ENCODE measurements around the gene ZNF326. TPM values are rescaled to one million over a fixed set of nuclear protein-coding genes. Genes with fewer than 3 reads are reported as not detected.
"Not testable (repeated sequence)": the region's sequence is repeated elsewhere in the genome, so short reads cannot be mapped to it uniquely, and the experiment has no call there.

Gene ZNF326
- total RNA-seq, 1 experiment from 2014 or later: 26.2 TPM

- ChIA-PET CTCF (no interaction called here), POLR2A (ENCODE audit: unreplicated experiment) (no interaction called here)
- intact Hi-C loops (cut with micrococcal nuclease; ENCODE audit: unreplicated experiment): loop anchor here (10.0 kb wide), 1 partner anchor 1118 kb away; no protein-coding TSS in a partner anchor
Measured at GRCh38 chr1:90046635-90047034, 51.7 kb downstream of the ZNF326 start.

GRCh38 chr1:90048043-90048442 is 53.1 kb downstream of the ZNF326 start:
- H3K27ac ChIP-seq: no peak overlapping the region
- no peaks in the 10 kb centered on the region for H3F3A ChIP-seq (ENCODE audit: insufficient read depth, low read depth)
- H3K4me2 ChIP-seq: no peak overlapping the region
- ChIA-PET POLR2A (ENCODE audit: unreplicated experiment) (no interaction called here), CTCF (no interaction called here)
- TF ChIP-seq, protein P1, sequence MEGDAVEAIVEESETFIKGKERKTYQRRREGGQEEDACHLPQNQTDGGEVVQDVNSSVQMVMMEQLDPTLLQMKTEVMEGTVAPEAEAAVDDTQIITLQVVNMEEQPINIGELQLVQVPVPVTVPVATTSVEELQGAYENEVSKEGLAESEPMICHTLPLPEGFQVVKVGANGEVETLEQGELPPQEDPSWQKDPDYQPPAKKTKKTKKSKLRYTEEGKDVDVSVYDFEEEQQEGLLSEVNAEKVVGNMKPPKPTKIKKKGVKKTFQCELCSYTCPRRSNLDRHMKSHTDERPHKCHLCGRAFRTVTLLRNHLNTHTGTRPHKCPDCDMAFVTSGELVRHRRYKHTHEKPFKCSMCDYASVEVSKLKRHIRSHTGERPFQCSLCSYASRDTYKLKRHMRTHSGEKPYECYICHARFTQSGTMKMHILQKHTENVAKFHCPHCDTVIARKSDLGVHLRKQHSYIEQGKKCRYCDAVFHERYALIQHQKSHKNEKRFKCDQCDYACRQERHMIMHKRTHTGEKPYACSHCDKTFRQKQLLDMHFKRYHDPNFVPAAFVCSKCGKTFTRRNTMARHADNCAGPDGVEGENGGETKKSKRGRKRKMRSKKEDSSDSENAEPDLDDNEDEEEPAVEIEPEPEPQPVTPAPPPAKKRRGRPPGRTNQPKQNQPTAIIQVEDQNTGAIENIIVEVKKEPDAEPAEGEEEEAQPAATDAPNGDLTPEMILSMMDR (conservative IDR thresholded peaks at IDR 0.05): no peak
- no peak for TF ChIP-seq EZH2 (IDR thresholded peaks at IDR 0.05; ENCODE audit: low read depth)
- H4K20me1 ChIP-seq (ENCODE audit: insufficient read depth): no peaks in the 10 kb centered on the region
- H3K27me3 ChIP-seq (ENCODE audit: insufficient read depth, low read depth): no peaks in the 10 kb centered on the region
- no peaks in the 10 kb centered on the region for H3K9me3 ChIP-seq (ENCODE audit: insufficient read depth, low read depth)
- no peak overlapping the region for H2AFZ ChIP-seq
- no peaks in the 10 kb centered on the region for H3K36me3 ChIP-seq (ENCODE audit: low read depth)
- no peak for DNase-seq
- H3K4me1 ChIP-seq (replicated peaks; ENCODE audit: insufficient read depth): no peaks in the 10 kb centered on the region
- intact Hi-C loops (cut with micrococcal nuclease; ENCODE audit: unreplicated experiment): loop anchor here (10.0 kb wide), 1 partner anchor 1117 kb away; no protein-coding TSS in a partner anchor
- H3K9me2 ChIP-seq (ENCODE audit: insufficient read depth): no peaks in the 10 kb centered on the region
- no peaks in the 10 kb centered on the region for H3K79me2 ChIP-seq (ENCODE audit: low read depth)
- no peak overlapping the region for H3K4me3 ChIP-seq
- BruUV-seq (replicated peaks): no TSS peak

More at GRCh38 chr1:90046635-90047034, 51.7 kb downstream of the ZNF326 start:
- no peaks in the 10 kb centered on the region for H3K4me1 ChIP-seq (replicated peaks; ENCODE audit: insufficient read depth)
- H3F3A ChIP-seq (ENCODE audit: insufficient read depth, low read depth): no peaks in the 10 kb centered on the region
- no peaks in the 10 kb centered on the region for H4K20me1 ChIP-seq (ENCODE audit: insufficient read depth)
- no peaks in the 10 kb centered on the region for H3K9me2 ChIP-seq (ENCODE audit: insufficient read depth)
- H3K4me2 ChIP-seq: no peak overlapping the region
- no peaks in the 10 kb centered on the region for H3K79me2 ChIP-seq (ENCODE audit: low read depth)
- no peaks in the 10 kb centered on the region for H3K27me3 ChIP-seq (ENCODE audit: insufficient read depth, low read depth)
- no peak overlapping the region for H3K4me3 ChIP-seq
- no TSS peak for BruUV-seq (replicated peaks)
- no peak overlapping the region for H3K27ac ChIP-seq
- H3K9me3 ChIP-seq (ENCODE audit: insufficient read depth, low read depth): no peaks in the 10 kb centered on the region
- H2AFZ ChIP-seq: no peak overlapping the region
- H3K36me3 ChIP-seq (ENCODE audit: low read depth): no peaks in the 10 kb centered on the region
- TF ChIP-seq, protein P1 (conservative IDR thresholded peaks at IDR 0.05): no peak
- TF ChIP-seq EZH2 (IDR thresholded peaks at IDR 0.05; ENCODE audit: low read depth): no peak
- no peak for DNase-seq

DNA sequence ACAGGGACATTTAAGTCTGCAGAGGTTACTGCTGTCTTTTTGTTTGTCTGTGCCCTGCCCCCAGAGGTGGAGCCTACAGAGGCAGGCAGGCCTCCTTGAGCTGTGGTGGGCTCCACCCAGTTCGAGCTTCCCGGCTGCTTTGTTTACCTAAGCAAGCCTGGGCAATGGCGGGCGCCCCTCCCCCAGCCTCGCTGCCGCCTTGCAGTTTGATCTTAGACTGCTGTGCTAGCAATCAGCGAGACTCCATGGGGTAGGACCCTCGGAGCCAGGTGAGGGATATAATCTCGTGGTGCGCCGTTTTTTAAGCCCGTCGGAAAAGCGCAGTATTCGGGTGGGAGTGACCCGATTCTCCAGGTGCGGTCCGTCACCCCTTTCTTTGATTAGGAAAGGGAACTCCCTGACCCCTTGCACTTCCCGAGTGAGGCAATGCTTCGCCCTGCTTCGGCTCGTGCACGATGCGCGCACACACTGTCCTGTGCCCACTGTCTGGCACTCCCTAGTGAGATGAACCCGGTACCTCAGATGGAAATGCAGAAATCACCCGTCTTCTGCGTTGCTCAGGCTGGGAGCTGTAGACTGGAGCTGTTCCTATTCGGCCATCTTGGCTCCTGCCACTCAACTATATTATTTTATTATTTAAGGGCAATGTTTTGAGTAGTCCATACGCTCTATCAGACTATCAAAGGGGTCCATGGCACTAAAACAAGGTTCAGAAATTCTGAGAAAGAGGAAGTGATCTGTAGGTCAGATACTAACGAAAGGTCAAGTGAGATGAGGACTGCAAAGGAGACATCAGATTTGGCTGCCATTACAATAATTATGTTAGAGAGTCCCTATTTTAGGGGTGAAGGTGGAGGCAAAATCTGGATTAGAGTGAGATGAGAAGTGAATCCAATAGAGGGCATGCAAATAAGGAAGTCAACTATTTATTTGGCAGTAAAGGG is 68.1 kb downstream of the ZNF326 start:
- peak overlapping the region; percentile 35 for H3K4me2 ChIP-seq
- H3K27me3 ChIP-seq (ENCODE audit: insufficient read depth, low read depth); H3K36me3 ChIP-seq (ENCODE audit: low read depth); H3K27ac ChIP-seq; H3K9me2 ChIP-seq (ENCODE audit: insufficient read depth); BruUV-seq (replicated peaks); H4K20me1 ChIP-seq (ENCODE audit: insufficient read depth); intact Hi-C loops (cut with micrococcal nuclease; ENCODE audit: unreplicated experiment); H3F3A ChIP-seq (ENCODE audit: insufficient read depth, low read depth); POLR2A ChIA-PET (ENCODE audit: unreplicated experiment); H3K4me1 ChIP-seq (replicated peaks; ENCODE audit: insufficient read depth); CTCF ChIA-PET; H3K9me3 ChIP-seq (ENCODE audit: insufficient read depth, low read depth); DNase-seq; H3K79me2 ChIP-seq (ENCODE audit: low read depth): not testable (repeated sequence)
- H3K4me3 ChIP-seq: peak overlapping the region; percentile 49; the same call in 1 of the 2 replicates
- H2AFZ ChIP-seq: peak overlapping the region; percentile 72

GRCh38 chr1:90064109-90064508 is 69.2 kb downstream of the ZNF326 start:
- H3K79me2 ChIP-seq (ENCODE audit: low read depth); intact Hi-C loops (cut with micrococcal nuclease; ENCODE audit: unreplicated experiment); H3K9me3 ChIP-seq (ENCODE audit: insufficient read depth, low read depth); H3K4me1 ChIP-seq (replicated peaks; ENCODE audit: insufficient read depth); H3K9me2 ChIP-seq (ENCODE audit: insufficient read depth); H3K4me3 ChIP-seq; H3K27me3 ChIP-seq (ENCODE audit: insufficient read depth, low read depth); CTCF ChIA-PET; H2AFZ ChIP-seq; H3K4me2 ChIP-seq; BruUV-seq (replicated peaks); DNase-seq; H3K27ac ChIP-seq; H3K36me3 ChIP-seq (ENCODE audit: low read depth); H4K20me1 ChIP-seq (ENCODE audit: insufficient read depth); H3F3A ChIP-seq (ENCODE audit: insufficient read depth, low read depth): not testable (repeated sequence)
- POLR2A ChIA-PET (ENCODE audit: unreplicated experiment): interaction anchor here (0.6 kb wide), 1 partner anchor 29 kb away, joined by 4 read pairs; no protein-coding TSS in a partner anchor

All from PC-9 (cell line).